ENCODE results near the gene GSE1. TPM values are rescaled to one million over a fixed set of nuclear protein-coding genes. Genes with fewer than 3 reads are reported as not detected.

The GSE1 gene
- total RNA-seq, 1 donor from 2014 or later = 80.8 TPM

GRCh38 chr16:85607321-85607765 is 5.8 kb upstream of the GSE1 start:
- Histone ChIP-seq H3K36me3 (no peaks in the 10 kb centered on the region), H3K4me1 (peaks cover 66% of the 10 kb centered on the region), H3K27ac (no peak overlapping the region), H3K4me3 (peak overlapping the region in 1 of 2 donors; percentile 15), H3K9me3 (no peaks in the 10 kb centered on the region), H3K27me3 (no peaks in the 10 kb centered on the region)
- no peak for DNase-seq (ENCODE audit: extremely low spot score in 2 of 2)
- TF ChIP-seq POLR2A (IDR thresholded peaks at IDR 0.05) (no peak), POLR2AphosphoS5 (IDR thresholded peaks at IDR 0.05; ENCODE audit: insufficient read depth in 1 of 2, low read depth in 1 of 2) (no peak), CTCF (IDR thresholded peaks at IDR 0.05) (no peak)
- intact Hi-C loops (cut with DNase I) = no loop called here

- Histone ChIP-seq H3K9me3 (no peaks in the 10 kb centered on the region), H3K4me1 (peaks cover 66% of the 10 kb centered on the region), H3K4me3 (peak overlapping the region in 1 of 2 donors; percentile 15), H3K36me3 (no peaks in the 10 kb centered on the region), H3K27ac (no peak overlapping the region), H3K27me3 (no peaks in the 10 kb centered on the region)
- intact Hi-C loops (cut with DNase I) = no loop called here
- TF ChIP-seq POLR2AphosphoS5 (IDR thresholded peaks at IDR 0.05; ENCODE audit: insufficient read depth in 1 of 2, low read depth in 1 of 2) (no peak), CTCF (IDR thresholded peaks at IDR 0.05) (no peak), POLR2A (IDR thresholded peaks at IDR 0.05) (no peak)
- no peak for DNase-seq (ENCODE audit: extremely low spot score in 2 of 2)
These were observed 5.2 kb upstream of the GSE1 start for GRCh38 chr16:85607796-85608514.

- intact Hi-C loops (cut with DNase I) = no loop called here
- Histone ChIP-seq H3K36me3 (no peaks in the 10 kb centered on the region), H3K4me3 (no peak overlapping the region), H3K4me1 (peaks cover 65% of the 10 kb centered on the region), H3K27me3 (no peaks in the 10 kb centered on the region), H3K27ac (no peak overlapping the region), H3K9me3 (no peaks in the 10 kb centered on the region)
- no peak for DNase-seq (ENCODE audit: extremely low spot score in 2 of 2)
- no peak for TF ChIP-seq CTCF (IDR thresholded peaks at IDR 0.05)
- TF ChIP-seq POLR2A (IDR thresholded peaks at IDR 0.05) = no peak
- TF ChIP-seq POLR2AphosphoS5 (IDR thresholded peaks at IDR 0.05; ENCODE audit: insufficient read depth in 1 of 2, low read depth in 1 of 2) = no peak
These were observed 4.6 kb upstream of the GSE1 start for GRCh38 chr16:85608515-85608885.

GRCh38 chr16:85608887-85609286 is 4.2 kb upstream of the GSE1 start:
- no peak for TF ChIP-seq CTCF (IDR thresholded peaks at IDR 0.05)
- no peak for TF ChIP-seq POLR2AphosphoS5 (IDR thresholded peaks at IDR 0.05; ENCODE audit: insufficient read depth in 1 of 2, low read depth in 1 of 2)
- TF ChIP-seq POLR2A (IDR thresholded peaks at IDR 0.05) = no peak
- intact Hi-C loops (cut with DNase I) = no loop called here
- peaks cover 68% of the 10 kb centered on the region for H3K4me1 ChIP-seq

GRCh38 chr16:85609539-85609938 is 3.6 kb upstream of the GSE1 start:
- H3K36me3 ChIP-seq = no peaks in the 10 kb centered on the region
- H3K9me3 ChIP-seq = no peaks in the 10 kb centered on the region
- TF ChIP-seq POLR2AphosphoS5 (IDR thresholded peaks at IDR 0.05; ENCODE audit: insufficient read depth in 1 of 2, low read depth in 1 of 2) (no peak), CTCF (IDR thresholded peaks at IDR 0.05) (no peak), POLR2A (IDR thresholded peaks at IDR 0.05) (no peak)
- intact Hi-C loops (cut with DNase I) = no loop called here
- H3K4me3 ChIP-seq = no peak overlapping the region
- no peak for DNase-seq (ENCODE audit: extremely low spot score in 2 of 2)
- H3K27me3 ChIP-seq = no peaks in the 10 kb centered on the region
- H3K4me1 ChIP-seq = peaks cover 75% of the 10 kb centered on the region
- H3K27ac ChIP-seq = no peak overlapping the region

More at GRCh38 chr16:85608887-85609286, 4.2 kb upstream of the GSE1 start:
- Histone ChIP-seq H3K27me3 (no peaks in the 10 kb centered on the region), H3K27ac (no peak overlapping the region), H3K9me3 (no peaks in the 10 kb centered on the region), H3K4me3 (no peak overlapping the region), H3K36me3 (no peaks in the 10 kb centered on the region)
- no peak for DNase-seq (ENCODE audit: extremely low spot score in 2 of 2)
